OCI-LY1 (cell line): ENCODE data around the gene NCKAP5L.

Source experiments
- EZH2 ChIP-seq: fragments of 200-600 bp; sonication (generic), shearing (Covaris generic); IDR thresholded peaks from 2 replicates; pipeline ENCODE4 v1.8.0; 2017; ENCODE audit warnings: borderline replicate concordance, mixed run types, mild to moderate bottlenecking, antibody characterized with exemption, low read length, moderate library complexity, mixed read lengths
- TF ChIP-seq, protein P1 (sequence below): fragments of 200-600 bp; sonication (generic), shearing (Covaris generic); IDR thresholded peaks from 2 replicates; pipeline ENCODE4 v1.5.1; 2017; ENCODE audit warnings: mild to moderate bottlenecking, antibody characterized with exemption, low read length, moderate library complexity, mixed read lengths

DNA sequence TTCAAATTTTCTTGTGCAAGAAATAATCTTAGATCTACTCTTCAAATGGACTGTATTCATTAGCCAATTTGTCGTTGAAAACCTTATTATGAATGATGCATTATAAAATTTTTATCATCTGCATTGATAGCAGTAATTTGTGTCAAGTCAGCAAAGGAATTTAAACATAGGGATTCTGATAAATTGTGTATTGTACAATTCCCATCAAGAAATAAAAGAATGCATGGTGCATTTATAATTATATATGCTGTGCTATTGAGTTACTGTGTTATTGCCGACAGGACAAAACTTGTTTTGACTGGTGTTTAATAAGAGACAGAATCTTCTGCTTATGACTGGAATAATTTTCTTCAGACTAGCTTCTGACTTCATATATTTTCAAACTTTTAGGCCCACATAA, 17.8 kb upstream of the NCKAP5L start:
- TF ChIP-seq, protein P1, sequence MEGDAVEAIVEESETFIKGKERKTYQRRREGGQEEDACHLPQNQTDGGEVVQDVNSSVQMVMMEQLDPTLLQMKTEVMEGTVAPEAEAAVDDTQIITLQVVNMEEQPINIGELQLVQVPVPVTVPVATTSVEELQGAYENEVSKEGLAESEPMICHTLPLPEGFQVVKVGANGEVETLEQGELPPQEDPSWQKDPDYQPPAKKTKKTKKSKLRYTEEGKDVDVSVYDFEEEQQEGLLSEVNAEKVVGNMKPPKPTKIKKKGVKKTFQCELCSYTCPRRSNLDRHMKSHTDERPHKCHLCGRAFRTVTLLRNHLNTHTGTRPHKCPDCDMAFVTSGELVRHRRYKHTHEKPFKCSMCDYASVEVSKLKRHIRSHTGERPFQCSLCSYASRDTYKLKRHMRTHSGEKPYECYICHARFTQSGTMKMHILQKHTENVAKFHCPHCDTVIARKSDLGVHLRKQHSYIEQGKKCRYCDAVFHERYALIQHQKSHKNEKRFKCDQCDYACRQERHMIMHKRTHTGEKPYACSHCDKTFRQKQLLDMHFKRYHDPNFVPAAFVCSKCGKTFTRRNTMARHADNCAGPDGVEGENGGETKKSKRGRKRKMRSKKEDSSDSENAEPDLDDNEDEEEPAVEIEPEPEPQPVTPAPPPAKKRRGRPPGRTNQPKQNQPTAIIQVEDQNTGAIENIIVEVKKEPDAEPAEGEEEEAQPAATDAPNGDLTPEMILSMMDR = no peak
- no peak for TF ChIP-seq EZH2
